Stomach (tissue), 4 donors: Measurements from ENCODE around the gene NT5DC3.

ENCODE experiments used
- EP300 ChIP-seq: sonication (generic); formaldehyde crosslinking; IDR thresholded peaks from one replicate; pipeline ENCODE4 v1.6.1; 2017; ENCODE audit warnings: antibody characterized with exemption
- POLR2A ChIP-seq, 4 donors: fragments of 450-650 bp; IDR thresholded peaks; one replicate each; pipeline ENCODE4 v1.6.1; 2016; ENCODE audit warnings: antibody characterized with exemption in 4 of 4, control low read depth in 2 of 4, mild to moderate bottlenecking in 1 of 4, moderate library complexity in 1 of 4
- POLR2AphosphoS5 ChIP-seq, 3 donors: sonication (generic); formaldehyde crosslinking; IDR thresholded peaks; one replicate each; pipeline ENCODE4 v1.6.1; 2016; ENCODE audit warnings: antibody characterized with exemption in 3 of 3
- TF ChIP-seq, protein P1 (sequence below), 7 experiments: fragments of 450-650 bp in 4 of 7; fragments of 200-600 bp in 3 of 7; sonication (generic) in 3 of 7; IDR thresholded peaks; one replicate each; pipeline ENCODE4 v1.5.1; 2016 to 2019; ENCODE audit warnings: antibody characterized with exemption in 7 of 7, control low read depth in 2 of 7, mild to moderate bottlenecking in 1 of 7

DNA sequence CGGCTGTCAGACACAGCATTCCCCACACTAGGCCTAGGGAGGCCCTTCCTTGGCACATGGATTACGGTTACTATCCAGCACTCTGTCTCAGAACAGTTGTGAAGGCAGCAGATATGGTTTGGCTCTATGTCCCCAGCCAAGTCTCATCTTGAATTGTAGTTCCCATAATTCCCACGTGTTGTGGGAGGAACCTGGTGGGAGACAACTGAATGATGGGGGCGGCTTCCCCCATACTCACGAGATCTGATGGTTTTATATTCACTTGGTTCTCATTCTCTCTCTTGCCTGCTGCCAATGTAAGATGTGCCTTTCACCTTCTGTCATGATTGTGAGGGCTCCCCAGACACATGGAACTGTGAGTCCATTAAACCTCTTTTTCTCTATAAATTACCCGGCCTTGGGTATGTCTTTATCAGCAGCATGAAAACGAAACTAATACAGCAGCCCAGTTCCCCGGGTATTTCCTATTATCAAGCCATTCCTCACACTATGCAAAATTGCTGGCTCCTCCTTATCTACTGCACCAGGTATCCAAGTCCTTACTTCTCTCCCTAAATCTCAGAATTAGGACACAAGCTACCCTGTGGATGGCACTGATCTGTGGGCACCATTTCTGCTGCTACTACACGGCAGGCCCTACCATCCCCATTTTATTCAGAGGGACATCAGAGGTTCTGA is 33.3 kb downstream of the NT5DC3 start:
- TF ChIP-seq, protein P1, sequence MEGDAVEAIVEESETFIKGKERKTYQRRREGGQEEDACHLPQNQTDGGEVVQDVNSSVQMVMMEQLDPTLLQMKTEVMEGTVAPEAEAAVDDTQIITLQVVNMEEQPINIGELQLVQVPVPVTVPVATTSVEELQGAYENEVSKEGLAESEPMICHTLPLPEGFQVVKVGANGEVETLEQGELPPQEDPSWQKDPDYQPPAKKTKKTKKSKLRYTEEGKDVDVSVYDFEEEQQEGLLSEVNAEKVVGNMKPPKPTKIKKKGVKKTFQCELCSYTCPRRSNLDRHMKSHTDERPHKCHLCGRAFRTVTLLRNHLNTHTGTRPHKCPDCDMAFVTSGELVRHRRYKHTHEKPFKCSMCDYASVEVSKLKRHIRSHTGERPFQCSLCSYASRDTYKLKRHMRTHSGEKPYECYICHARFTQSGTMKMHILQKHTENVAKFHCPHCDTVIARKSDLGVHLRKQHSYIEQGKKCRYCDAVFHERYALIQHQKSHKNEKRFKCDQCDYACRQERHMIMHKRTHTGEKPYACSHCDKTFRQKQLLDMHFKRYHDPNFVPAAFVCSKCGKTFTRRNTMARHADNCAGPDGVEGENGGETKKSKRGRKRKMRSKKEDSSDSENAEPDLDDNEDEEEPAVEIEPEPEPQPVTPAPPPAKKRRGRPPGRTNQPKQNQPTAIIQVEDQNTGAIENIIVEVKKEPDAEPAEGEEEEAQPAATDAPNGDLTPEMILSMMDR (IDR thresholded peaks at IDR 0.05), result no peak
- TF ChIP-seq POLR2A (IDR thresholded peaks at IDR 0.05) (no peak), EP300 (no peak), POLR2AphosphoS5 (IDR thresholded peaks at IDR 0.05) (no peak)
